Left forelimb (tissue), 1 donor: ENCODE measurements around the gene NFIA.

Experiments used
- DNase-seq: peaks from one replicate; pipeline ENCODE4 v3.0.0-alpha.2; 2018; ENCODE audit warnings: low spot score

The NFIA gene

DNA sequence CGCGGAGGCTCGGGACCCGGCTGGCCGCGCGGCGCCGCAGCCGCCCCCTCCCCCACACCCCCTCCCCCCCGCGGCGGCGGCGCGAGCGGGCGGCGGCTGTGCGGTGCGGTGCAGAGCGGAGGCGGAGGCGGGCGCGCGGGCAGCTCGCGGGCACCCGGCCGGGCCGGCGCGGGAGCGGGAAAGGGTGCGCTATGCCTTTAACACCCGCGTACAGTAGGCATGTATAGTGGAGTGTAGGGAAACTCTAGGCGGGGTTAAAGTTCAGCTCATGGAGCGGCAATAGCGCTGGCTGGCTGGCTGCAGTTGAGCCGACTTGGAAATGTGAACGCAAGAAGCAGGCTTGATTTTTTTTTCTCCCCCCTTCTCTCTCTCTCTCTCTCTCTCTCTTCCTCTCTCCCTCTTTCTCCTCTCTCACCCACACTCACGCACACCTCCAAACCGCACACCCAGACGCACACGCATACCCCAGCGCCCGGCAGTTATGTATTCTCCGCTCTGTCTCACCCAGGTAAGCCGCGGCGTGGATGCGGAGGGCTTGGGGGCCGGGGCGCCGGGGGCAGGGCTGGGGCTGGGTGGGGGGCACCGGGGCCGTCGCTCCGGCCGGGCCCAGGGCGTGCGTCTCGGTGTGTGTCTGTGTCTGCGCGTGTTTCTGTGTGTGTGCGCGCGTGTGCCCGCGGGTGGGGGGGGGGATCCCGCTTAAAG is at the start of gene NFIA:
Gene NFIA, plus strand, starts transcription at position 251 of the 702 bp plus-strand sequence.
- peak; percentile 82 for DNase-seq

DNA sequence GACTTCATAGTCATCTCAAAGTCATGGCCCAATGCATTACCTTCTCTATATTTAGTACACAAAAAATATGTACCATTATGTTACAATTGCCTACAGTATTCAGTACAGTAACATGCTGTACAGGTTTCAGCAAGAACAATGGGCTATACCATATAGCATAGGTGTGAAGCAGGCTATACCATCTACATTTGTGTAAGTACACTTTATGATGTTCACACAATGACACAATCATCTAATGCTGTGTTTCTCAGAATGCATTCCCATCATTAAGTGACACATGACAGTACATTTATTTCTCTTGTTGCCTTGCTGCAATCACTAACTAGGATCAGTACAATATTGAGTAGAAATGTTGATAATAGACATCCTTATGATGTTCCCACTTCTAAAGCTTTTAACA is 46.5 kb upstream of the NFIA start:
- no peak for DNase-seq

DNA sequence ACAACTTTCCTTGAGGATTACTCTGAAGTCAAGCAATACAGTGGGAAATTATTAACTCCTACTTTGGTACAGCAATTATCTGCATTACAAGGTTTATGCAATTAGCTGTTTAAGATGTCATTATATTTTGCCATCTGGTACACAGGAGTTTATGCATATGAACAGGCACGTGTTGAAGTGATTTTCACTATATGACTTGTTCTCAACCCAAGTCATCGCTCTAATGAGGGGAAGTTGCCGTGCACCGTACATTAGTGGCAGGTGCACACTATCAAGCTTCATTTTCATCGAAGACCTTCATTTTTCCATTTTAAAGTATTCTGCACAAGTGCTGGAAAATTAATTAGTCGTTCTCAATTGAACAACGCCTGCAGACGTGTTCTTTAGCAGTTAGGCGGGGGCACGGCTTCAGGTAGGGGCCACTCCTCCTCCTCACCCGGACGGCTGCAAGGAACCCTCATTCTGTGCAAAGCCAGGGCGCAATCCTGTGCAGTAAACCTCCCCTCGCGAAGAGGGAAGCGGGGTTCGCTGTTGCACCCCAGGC is 39.8 kb upstream of the NFIA start:
- no peak for DNase-seq

DNA sequence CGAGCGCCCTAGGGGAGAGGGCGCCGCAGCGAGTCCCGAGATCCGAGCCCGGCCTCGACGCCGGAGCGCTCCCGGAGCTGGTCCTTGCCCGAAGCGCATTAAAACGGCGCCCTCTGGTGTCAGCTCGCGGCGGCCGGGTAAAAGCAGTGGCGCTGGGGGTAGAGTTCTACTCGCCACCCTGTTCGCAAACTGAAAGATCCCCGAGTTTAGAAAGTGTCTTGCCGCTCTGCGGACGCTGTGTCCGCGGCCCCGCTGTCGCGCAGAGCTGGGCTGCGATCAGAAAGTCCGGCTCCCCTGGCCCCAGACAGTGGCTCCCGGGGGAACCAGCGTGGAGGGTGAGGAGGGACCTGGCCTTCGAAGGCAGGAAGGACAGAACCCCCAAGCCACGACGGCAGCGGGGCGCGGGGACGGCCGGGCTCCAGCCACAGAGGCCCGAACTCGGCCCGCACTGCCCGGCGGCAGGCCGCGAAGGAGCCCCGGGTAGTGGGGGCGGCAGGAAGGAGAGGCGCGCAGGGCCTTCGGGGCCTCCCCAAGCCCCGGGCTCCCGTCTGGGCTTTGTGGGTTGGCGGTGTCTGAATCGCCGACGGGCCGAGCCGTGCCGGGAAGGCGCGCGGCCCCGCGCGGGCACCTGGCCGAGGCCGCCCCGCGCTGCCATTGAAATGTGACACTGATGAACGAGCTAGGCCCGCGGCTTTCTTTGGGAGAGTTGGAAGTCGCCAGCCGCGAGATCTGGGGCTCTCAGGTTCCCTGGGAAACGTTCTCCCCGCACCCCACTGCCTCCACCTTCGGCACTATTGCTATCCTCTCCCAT is 39.1 kb upstream of the NFIA start:
- DNase-seq = peak; percentile 91

DNA sequence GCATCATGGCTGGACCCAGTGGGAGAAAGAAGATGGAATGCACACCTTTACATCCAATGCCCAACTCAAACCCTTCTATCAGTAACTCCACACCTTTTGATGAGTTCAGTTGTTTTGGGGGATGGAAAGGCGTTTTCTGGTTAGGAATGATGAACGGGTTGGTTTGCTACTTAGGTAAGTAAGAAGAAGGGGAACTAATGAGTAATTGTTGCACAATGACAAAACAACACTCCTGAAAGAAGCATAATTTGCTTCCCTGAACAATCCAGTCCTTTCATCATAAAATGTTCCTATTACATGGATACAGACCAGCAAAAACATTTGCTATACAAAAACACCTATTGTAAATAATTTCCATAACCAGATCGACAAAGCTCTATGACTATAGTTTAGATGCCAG is 35.9 kb upstream of the NFIA start:
- no peak for DNase-seq

DNA sequence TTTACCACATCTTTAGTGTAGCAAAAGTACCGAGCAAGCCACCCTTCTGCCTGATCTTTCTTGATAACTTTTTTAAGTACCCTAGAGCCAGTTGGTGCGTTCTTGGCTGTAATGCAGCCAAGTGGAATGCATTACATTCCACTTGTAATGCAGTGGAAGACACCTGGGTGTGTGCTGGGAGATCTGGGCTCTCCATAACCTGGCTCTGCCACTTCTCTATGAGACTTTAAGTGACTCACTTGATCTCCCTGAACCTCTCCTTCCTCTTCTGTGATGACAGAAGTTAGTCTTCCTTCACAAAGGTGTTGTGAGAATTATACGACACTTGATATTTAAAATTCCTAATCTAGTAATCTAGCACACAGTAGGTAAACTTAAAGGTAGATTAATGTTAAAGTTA is 35.3 kb upstream of the NFIA start:
- no peak for DNase-seq

DNA sequence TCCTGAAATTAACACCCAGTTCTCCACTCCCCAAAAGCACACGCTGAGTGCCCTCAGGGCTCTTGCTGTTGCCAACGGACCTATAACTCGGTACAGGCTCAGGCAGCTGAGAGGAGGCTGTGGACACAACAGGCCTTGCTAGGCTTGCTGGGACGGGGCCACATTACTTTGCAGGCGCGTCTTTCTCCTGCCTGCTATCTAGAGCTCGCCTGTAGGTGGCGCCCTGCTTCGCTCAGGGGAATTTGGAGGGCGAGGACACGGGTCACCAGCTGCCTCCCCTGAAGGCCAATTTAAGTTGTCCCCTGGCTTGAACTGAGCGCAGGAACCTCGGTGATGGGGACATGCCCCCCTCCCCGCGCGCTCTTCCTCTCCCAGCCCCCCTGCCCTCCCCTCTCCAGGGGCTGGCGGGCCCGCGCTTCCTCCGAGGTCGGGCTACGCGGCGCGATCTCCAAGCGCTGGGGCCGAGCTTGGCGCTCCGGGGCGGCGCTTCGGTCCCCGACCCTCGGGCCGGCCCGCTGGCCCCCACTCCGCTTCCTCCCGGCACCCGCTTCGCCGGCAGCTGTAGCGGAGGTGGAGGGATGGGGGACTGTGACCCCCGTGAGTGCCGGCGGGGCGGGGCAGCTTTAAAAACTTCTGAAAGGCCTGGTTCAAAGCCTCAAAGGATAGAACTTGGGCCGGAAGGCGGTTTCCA is 32.4 kb upstream of the NFIA start:
- peak; percentile 95 for DNase-seq

DNA sequence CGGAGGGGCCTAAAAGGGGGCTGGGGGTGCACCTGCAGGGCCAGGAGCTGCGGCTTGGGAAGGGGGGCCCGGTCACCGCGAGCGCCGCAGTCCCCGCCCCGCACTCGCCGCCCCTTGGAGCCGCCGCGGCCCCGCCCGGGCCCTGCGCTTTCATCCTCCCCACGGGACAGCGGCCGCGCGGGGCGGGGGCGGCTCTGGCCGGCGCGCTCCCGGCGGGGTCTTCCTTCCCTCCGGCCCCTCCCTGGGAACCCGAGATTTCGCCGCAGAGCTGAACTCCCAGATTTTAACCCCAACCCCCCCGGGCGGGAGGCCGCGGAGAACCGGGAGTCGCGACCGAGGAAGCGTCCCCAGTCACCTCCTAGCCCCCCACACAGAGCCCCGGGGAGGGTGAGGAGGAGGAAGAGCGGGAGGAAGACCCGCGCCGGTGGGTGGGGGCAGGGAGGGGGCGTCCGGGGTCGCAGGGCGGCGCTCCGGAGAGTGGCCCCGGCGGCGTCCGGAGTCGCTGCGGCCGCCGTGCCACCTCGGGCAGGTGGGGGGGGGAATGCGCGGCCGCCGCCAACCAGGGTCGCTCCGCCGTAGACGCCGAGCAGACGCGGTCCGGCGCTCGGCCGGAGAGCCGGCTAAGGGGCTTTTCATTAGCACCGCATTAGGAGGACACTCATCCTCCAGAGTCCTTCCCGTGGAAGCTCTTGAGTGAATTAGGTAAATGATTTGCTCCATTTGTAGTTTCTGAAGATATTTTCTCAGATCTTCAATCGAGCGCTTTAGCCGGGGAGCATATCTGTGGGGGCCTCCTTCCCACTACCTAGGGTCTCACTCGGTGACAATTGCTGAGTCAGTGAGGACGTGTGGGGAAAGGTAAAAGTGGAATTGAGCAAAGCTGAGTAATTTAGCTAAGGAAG is 31.6 kb upstream of the NFIA start:
- peak; percentile 78 for DNase-seq

DNA sequence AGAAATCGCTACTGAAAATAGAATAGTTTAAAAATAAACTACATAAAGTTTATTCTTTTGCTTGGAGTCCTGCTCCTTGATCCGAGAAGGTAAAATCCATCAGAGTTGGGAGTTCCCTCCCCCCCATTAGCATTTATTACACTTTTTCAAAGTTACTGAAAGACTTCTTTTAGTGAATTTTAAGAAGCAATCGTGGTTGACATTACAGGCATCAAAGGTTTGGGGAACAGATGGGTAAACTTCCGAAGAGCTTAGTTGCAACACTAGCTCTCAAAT is 31.0 kb upstream of the NFIA start:
- DNase-seq = no peak

DNA sequence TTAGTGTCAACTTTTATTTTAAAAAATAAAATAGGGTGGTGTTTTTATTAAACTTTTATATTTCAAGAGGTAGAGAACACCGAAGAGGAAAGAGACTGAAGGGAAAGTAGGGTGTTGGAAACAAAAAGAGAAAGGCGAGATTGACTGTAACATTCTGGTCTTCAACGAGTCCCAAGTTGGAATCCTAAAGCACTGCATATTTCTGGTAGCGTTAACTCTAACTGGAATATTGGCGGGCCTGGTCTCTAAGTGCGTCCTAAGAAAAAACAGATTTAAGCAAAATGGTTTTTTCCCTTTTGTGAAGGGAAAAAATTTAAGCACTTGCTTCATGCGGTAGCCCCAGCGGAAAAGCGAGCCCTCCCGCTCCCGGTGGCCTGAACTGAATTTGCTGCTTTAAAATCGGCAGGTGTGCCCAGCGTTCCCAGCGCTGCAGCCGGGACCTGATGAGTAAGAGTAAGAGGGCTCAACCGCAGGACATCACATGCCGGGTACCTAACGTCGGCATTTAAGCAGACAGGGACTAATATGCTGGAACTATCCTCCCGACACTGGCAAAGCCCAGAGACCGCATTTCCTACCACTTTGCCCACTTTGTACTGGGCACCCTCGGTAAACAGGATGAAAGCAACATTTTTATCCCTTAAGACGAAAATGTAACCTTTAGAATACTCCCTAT is 30.5 kb upstream of the NFIA start:
- DNase-seq = no peak

DNA sequence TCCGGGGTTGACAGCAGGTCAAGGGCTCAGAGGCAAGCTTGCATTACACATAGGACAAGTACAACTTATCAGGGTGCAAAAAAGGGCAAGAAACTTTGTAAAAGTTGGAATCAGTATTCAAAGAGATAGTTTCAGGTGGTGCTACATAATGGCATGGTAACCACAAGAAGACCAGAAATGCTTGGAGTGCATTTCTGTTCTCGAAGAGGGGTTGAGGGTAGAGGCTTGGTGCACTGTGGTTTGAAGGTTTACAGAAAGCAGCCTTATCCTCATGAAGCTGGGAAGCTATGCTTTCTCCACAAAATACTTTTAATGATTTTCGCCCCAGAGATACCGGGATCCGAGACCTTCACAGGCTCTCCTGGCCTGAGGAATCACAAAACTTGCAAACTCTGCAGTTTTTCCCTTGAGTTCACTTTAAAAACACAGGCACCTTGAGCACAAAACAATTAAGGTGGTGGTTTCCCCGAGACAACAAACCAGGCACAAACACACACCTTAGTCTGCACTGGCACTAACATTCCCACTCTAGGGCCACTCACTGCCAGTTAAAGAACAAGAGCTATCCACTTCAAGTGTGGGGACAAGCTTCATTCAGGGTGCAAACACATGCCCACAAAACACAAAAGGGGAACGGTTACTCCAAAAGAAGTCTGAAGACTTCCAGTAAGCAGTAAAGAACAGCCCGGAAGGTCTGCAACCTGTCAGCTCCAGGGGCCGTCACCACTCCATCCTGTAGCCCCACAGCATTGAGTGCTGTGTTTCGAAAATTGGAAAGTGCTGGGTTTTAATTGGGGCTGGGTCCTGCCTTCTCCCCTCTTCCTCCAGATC is 29.8 kb upstream of the NFIA start:
- no peak for DNase-seq

DNA sequence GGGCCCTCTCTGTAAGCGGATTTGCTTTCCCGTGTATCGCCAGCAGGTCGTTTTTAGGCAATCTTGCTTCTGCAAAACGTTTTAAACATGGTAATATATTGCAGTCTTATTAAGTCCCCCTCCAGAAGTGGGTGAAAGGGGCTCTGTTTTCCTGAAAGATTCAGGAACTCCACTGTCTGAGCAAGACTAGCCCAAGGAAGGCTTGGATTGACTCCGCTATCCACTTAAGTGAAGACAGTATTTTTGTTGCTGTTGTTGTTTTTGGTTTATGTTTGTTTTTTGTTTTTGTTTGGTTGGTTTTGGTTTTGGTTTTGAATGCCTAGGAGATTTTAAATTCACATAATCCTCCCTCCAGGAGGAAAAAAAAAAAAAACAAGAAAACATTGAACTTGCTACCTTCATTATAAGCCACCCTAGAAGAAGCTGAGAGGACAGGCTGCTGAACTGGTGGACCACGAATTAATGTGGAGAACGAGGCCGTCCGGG is 29.1 kb upstream of the NFIA start:
- DNase-seq = no peak

DNA sequence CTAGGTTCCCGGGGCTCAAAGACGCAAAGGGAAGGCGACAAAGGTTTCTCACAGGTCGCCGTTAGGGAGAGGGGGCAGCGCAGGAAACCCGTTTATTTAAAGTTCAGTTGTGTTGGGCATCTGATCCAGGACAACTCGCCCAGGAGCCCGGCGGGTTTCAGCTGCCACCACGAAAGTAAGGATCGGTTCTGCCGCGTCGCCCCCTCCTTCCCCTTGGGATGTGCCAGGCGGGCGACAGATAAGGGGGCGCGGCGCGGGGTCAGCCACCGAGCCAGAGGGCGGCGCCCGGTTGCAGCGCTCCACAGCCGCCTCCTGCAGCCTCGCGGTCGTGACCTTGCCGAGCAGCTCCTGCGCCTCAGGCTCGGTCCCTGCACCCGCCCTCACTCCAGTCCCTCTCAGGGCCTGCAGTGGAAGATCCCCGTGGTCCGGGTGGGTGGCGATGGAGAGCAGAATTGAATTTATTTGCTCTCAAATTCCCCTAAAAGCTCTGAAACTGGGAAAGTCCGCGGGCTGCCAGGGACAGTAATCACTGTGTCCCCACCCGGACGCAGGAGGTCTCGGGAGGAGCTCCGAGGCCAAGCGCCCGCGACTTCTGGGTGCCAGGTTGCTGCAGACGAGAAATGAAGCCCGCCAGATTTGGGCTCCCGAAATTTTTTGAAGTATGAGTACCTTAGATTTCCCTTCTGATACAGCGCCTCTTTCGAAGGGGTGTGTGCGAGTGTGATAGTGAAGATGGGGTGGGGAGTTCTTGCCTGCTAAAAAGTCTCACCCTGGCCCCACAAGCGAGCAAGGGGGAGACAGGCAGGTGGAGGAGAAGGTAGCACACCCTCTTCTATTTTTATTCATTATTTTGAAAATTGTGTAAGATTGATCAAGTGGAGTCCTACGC is 28.4 kb upstream of the NFIA start:
- peak; percentile 71 for DNase-seq

DNA sequence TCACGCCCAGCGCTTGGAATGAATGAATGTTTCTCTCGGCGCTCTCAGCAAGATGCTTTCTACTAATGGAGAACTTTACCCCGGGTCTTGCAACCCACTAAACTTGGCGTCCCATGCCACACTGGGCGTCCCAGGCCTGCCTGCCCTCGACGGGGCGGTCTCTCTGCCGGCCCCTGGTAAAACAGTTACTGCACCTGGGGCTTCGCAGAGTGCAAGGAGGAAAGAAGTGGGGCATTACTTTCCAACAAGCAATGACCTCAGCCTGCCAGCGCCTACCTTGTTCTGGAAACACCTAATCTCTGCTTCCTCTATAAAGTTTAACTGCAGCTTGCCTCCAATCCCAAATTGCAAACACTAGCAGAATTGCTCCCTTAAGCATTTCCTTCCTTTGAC is 27.8 kb upstream of the NFIA start:
- no peak for DNase-seq

DNA sequence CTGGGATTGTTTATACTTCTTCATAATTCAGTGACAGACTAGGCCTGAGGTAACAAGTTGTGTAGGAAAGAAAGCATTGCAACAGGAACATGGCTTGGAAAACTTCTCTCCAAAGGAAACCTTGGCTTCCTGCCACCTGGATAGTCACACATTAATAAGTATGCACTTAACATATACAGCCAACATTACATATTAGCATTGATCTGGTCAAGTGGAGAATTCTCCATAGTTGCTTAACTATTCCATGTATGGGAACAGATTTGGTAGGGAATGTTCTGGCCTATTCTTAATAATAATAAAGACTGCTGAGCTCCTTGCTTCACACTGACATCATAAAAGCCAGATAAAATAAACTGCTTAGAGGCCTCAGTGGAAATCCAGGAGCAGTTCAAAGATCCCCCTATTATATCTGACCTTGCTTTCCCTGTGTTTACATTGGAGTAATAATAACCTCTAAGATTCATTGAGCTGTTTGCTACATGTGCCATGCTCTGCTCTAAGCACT is 27.2 kb upstream of the NFIA start:
- DNase-seq = no peak

DNA sequence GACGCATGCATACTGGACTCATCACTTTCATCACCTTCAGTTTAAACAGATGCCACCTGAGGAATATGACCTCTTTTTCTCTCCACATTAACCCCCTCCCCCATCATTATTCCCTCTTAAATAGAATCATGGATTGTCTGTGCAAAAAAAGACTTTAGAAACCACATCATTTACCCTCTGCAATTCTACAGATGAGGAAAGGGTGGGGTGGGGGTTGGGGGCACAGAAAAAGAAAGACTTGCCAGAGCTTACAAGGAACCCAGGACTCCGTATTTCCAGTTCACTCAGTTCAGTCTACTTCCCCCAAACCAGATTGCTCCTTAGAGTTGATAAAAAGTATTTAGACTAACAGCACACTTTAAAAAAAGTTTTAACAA is 26.2 kb upstream of the NFIA start:
- no peak for DNase-seq

DNA sequence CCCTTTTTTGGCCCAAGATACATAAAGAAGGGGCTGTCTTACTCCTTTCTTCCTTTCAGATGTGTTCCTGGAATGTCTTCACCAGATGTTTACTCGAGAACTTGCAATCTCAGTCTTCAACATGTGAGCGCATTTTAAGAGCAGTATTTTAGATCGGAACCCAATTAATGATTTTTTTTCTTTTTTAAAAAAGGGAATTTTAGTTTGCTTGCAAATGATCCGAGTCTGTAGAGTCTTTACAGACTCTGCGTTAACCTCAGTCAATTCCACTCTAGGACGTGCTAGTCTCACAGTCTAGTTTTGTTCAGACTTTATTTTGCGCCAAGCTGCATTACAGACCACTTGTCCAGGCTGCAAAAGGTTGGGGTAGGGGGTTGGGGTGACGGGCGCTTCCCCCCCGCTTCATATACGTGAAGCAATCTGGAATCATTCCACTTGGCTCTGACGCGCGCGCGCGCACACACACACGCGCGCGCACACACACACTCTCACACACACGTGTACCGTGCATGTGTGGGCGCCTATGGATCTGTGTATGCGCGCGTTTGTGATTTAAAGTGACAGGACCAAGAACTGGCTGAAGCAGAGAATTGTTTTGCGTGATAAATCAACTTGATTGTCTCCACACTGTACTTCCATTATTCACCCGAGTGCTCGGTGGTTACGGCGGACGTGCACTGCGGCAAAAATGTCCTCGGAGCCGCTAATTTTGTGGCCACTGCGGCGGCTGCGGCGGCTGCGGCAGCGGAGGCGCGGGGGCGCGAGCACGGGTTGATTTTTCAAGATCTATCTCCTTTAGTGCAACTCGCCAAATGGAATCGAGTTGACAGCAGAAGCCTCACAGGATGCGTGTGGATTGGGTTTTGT is 25.6 kb upstream of the NFIA start:
- DNase-seq = peak; percentile 91
